HG03439 (cell line): Measurements from ENCODE around the gene RCOR3.

Experiments
- ATAC-seq: cut with Tn5 transposase; IDR thresholded peaks from one replicate; pipeline ENCODE4 v1.9.1; 2021; ENCODE audit warnings: mild to moderate bottlenecking, moderate library complexity; ENCODE audit not compliant: unreplicated experiment

Gene RCOR3

GRCh38 chr1:211323156-211324063, 64.2 kb downstream of the RCOR3 start:
- peak; percentile 48 for ATAC-seq

GRCh38 chr1:211324992-211325775, 66.0 kb downstream of the RCOR3 start:
- no peak for ATAC-seq

DNA sequence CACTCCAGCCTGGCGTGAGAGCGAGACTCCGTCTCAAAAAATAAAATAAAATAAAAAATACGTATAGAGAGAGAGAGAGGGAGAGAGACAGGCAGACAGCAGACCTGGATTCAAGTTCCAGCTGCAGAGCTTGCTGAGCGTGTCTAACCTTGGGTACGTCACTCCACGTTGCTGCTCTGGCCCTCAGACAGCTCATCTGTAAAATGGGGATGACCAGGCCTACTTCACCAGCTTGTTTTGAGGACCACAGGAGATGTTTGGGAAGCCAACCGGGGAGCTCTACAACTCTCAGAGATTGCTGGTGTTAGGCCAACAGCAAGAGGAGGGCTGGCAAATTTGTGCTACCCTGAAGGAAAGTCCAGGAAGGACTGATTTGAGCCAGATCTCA, 67.0 kb downstream of the RCOR3 start:
- no peak for ATAC-seq

- ATAC-seq = peak; percentile 29
Observed at GRCh38 chr1:211326528-211327345, 67.6 kb downstream of the RCOR3 start, which contains the start of gene TRAF5. TRAF5 (plus strand) TSS chr1:211326833; CDS start chr1:211353240, 26,407 bp downstream.

- ATAC-seq = peak; percentile 30
Observed at GRCh38 chr1:211327346-211327921, 68.3 kb downstream of the RCOR3 start.

- ATAC-seq = no peak
Observed at GRCh38 chr1:211328084-211328694, 69.0 kb downstream of the RCOR3 start.

DNA sequence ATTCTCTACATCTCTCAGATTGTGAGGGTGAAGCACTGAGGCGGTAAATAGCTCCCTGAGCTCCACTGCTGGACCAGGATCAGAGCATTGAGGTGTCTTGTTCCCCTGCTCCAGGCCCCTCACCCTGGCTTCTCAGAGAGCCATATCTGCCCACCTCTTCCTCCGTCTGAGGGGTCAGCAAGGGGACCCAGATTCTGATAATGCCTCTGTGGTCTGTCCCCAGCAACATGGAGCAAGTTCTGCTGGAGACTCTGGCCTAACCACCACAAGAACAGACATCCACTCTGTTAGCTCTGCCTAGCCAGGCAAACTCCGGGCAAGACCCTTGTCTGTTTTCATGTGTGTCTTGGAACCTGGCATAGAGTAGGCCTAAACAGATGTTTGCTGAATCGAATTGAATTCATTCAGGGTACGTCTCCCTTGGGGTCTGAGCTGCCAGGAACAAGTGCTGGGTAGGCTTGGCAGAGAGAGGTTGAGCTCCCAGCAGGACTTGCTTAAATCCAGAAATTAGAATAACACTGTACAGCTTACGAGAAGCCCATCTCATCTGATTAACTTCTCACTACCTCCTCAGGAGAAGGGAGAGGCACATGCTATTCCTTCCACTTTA, 69.8 kb downstream of the RCOR3 start:
- ATAC-seq = no peak

DNA sequence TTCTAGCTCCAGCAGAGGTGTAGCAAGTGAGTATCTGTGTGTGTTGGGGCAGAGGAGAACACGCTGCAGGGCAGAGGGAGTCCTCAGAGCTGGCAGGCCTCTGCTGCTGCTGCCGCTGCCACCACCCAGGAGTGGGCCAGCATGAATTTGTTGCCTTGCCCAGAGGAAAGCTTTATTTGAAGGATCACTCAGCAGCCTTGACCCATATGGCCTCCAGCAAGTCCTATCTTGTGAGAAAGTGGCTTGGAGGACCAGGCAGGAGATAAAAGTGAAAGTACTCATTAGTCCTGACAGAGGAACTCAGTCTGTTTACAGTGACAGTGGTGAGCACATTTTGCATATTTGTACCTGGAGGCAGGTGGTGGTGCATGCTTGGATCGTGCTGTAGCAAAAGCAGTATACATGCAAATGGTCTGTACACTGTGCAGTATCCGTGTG, 70.6 kb downstream of the RCOR3 start:
- peak; percentile 37 for ATAC-seq

DNA sequence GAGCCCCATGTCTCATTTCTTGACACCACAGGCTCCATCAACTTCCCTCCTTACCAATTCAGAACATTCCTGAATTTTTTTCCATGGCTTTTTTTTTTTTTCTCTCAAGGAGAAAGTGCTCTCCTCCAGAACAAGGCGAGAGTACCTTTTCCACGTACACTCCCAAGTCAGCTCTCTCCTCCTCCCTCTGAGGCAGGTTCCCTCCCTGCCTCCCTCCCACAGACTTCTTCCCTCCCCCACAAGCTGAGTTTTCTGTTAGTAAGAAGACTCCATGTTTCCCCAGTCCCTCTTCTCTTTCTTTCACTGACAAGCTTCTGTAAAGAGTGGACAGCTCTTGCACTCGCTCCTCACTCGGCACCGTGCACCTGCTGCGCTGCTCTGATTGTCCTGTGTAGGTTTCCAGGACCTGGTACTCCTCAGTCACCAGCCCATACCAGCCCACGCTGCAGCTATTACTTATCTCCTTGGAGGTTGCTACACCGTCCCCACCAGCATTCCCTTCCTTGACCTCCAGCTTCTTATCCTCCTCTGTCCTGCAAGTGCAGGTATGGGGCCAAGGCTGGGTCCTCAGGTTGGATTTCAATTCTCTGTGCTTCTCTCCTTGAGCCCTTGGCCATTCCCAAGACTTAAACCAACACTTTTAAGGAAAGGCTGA, 71.2 kb downstream of the RCOR3 start:
- ATAC-seq = no peak

- no peak for ATAC-seq
Observed at GRCh38 chr1:211331011-211331709, 72.0 kb downstream of the RCOR3 start.

DNA sequence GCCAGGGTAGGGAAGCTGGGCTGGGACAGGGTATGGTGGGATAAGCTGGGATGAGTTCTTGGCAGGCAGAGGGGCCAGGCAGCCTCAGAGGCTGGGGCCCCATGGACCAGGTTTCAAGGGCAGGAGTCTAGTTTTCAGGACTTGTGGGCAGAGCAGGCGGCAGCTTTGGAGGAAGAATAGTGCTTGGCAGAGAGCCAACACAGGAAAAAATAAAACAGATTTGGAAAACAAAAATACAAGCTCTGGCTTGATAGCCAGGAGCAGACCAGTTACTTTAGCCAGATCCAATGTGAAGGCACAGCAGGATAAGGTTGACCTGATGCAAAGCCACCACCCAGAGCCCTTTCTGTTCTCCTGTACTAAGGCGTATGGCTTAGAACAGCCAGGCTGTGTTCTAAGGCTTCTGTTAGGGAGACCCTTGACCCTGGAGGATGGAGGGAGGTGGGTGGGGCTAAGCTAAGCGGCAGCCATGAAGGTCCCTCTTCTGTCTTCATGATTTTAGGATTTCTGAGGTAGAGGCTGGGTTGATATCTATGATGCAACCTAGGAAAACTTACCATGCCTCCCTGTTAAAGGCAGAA, 73.0 kb downstream of the RCOR3 start:
- no peak for ATAC-seq

DNA sequence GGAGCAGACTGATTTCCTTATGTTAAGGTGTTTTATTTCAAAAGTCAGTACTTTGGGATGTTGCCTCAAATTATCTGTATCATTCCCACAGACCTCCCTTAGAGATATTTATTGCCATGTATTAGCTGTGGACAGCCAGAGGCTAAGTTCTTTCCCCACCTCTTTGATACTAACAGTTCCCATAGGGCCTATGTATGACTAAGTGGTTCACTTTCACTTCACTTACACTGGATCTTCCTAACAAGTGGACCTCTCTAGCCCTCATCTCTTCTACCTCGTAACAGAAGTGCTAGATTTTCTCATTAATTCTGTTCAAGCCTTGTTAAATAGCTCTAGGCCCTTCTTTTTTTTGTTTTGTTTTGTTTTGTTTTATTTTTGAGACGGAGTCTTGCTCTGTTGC, 73.7 kb downstream of the RCOR3 start:
- ATAC-seq = no peak

DNA sequence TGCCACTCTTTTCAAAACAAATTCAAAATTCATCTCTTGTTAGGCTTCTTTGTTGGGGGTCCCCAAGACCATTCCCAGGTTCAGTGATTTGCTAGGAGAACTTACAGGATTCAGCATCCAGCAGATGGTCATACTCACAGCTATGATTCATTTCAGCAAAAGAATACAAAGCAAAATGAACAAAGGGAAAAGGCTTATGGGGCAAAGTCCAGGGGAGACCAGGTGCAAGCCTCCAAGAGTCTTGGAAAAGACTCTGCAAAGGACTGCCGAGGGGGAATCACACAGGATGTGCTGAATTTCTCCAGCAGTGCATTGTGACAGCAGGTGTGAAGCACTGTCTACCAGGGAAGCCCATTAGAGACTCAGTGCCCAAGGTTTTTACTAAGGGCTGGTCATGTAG, 74.7 kb downstream of the RCOR3 start:
- no peak for ATAC-seq

DNA sequence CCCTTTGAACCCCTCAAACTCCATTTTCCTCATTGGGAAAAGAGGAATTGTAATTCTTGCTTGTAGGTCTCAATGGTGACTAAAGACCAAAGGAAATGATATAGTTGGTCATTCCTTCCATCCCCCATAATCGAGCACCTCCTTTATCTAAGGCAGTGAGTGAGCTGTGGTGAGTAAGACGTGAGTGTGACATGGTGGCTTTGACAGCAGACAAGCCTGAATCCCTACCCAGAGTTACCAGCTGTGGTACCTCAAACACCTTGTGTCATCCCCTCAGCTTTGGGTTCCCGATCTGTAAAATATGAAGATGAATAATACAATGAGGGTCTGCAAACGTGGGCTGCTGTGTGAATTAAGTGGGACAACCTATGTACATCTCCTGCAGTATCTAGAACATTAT, 75.8 kb downstream of the RCOR3 start:
- ATAC-seq = no peak

DNA sequence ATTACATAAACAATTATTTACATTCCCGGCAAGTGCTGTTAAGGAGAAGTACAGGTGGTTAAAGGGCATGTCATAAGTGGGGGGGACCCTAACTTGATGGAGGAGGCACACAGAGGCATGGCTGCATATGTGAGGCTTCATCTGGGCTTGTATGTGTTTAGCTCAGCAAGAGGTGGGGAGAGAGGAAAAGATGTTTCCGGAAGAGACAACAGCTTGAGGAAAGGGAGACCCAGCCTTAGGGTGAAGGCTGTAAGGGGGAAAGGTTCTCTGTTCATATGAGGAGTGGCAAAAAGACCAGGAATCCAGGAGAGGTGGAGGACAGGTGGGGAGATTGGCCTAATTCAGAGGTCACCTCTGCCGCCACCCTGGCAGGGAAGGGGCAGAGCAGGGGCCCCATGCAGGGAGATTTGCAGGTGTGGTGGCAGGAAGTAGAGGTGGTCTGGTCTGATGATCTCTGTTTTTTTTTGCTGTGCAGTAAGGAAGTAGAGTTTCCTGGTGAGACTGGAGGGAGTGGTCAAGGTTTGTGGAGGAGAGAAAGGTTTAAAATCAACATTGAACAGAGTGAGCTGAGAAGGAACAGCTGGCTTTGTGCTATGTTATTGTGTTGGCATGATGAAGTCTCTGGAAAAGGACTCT, 76.5 kb downstream of the RCOR3 start:
- ATAC-seq = peak; percentile 71

DNA sequence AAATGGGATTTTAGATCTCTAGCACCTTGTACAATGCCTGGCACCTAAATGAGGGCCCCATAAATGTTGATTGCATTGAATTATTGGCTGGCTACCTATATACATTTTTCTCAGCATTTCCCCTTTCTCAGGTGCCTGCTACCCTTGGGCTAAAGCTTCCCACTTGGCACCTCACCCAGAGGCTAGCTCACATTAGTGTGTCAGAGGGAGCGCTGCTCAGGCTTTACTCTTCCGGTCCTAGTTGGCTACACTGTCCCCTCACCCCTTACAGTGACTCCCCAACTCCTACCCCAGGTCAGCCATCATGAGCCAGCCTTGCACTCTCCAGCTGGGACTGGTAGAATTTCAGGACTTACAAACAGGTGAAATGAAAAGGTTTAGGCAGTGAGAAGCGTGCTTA, 77.0 kb downstream of the RCOR3 start:
- ATAC-seq = no peak

DNA sequence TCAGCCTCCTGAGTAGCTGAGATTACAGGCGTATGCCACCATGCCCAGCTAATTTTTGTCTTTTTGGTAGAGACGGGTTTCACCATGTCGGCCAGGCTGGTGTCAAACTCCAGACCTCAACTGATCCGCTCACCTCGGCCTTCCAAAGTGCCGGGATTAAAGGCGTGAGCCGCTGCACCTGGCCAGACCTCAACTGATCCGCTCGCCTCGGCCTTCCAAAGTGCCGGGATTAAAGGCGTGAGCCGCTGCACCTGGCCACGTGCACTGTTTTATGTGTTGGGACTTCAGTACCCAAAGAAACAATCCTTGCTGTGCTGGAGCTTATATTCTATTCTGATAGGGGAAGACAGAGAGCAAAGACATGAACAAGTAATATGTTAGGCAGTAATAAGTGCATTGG, 77.6 kb downstream of the RCOR3 start:
- ATAC-seq = no peak
